CD4-positive, alpha-beta T cell treated with Interleukin-6 at 100 ng/mL for 8 hours (primary cell): Measurements from ENCODE around the gene MYO7B.

Source experiments
- DNase-seq: peaks from one replicate; pipeline ENCODE4 v3.0.0-alpha.2; 2020; ENCODE audit warnings: mixed read lengths, low spot score

MYO7B gene

GRCh38 chr2:127574656-127575055, 39.2 kb downstream of the MYO7B start:
- DNase-seq = no peak

- no peak for DNase-seq
Observed at GRCh38 chr2:127575185-127575765, 39.8 kb downstream of the MYO7B start.

- no peak for DNase-seq
Observed at GRCh38 chr2:127575941-127576432, 40.5 kb downstream of the MYO7B start.

- no peak for DNase-seq
Observed at GRCh38 chr2:127576433-127577207, 41.1 kb downstream of the MYO7B start.

- DNase-seq = no peak
Observed at GRCh38 chr2:127577208-127577475, 41.7 kb downstream of the MYO7B start.

GRCh38 chr2:127577503-127577902, 42.0 kb downstream of the MYO7B start:
- DNase-seq = no peak

- DNase-seq = no peak
Observed at GRCh38 chr2:127577973-127578372, 42.5 kb downstream of the MYO7B start.

GRCh38 chr2:127578411-127578810, 42.9 kb downstream of the MYO7B start:
- no peak for DNase-seq

- DNase-seq = no peak
Observed at GRCh38 chr2:127579231-127579630, 43.7 kb downstream of the MYO7B start.

GRCh38 chr2:127580167-127581049, 44.9 kb downstream of the MYO7B start:
- DNase-seq = no peak

- DNase-seq = no peak
Observed at GRCh38 chr2:127581050-127581345, 45.5 kb downstream of the MYO7B start.

GRCh38 chr2:127581516-127582490, 46.3 kb downstream of the MYO7B start:
- DNase-seq = no peak

GRCh38 chr2:127582863-127583861, 47.7 kb downstream of the MYO7B start:
- no peak for DNase-seq

GRCh38 chr2:127584047-127584446, 48.6 kb downstream of the MYO7B start:
- no peak for DNase-seq

- no peak for DNase-seq
Observed at GRCh38 chr2:127584516-127585033, 49.1 kb downstream of the MYO7B start.

GRCh38 chr2:127585270-127585807, 49.9 kb downstream of the MYO7B start:
- DNase-seq = no peak

- no peak for DNase-seq
Observed at GRCh38 chr2:127586136-127586535, 50.7 kb downstream of the MYO7B start.

- no peak for DNase-seq
Observed at GRCh38 chr2:127586746-127587295, 51.3 kb downstream of the MYO7B start.

GRCh38 chr2:127588241-127588640, 52.8 kb downstream of the MYO7B start:
- no peak for DNase-seq

- no peak for DNase-seq
Observed at GRCh38 chr2:127589358-127589757, 53.9 kb downstream of the MYO7B start.
